Activated naive CD8-positive, alpha-beta T cell treated with anti-CD3 and anti-CD28 coated beads, Interleukin-2, amount 10 ng/mL, durations not matched to agents 7 days and 5 days (primary cell): ENCODE data around the gene PDE8B. TPM values are rescaled to one million over a fixed set of nuclear protein-coding genes. Genes with fewer than 3 reads are reported as not detected.

Experiments
- ATAC-seq: fragments of 150-1000 bp; cut with Tn5 transposase; one replicate; pipeline ENCODE4 v1.10.0; 2021; ENCODE audit warnings: low read depth, moderate library complexity
- POLR2A ChIA-PET: fragments of 350-600 bp; sonication (Branson Sonifier 250); formaldehyde crosslinking; loops from one replicate; lab custom pipeline; 2021; ENCODE audit warnings: antibody characterized with exemption; lab: Charles Lee
- DNase-seq: peaks from one replicate; pipeline ENCODE4 v3.0.0; 2021
- H3K27ac Mint-ChIP-seq: one replicate; pipeline ENCODE4 v1.8.0; 2022; ENCODE audit warnings: mild to moderate bottlenecking, mixed read lengths
- H3K27me3 Mint-ChIP-seq: one replicate; pipeline ENCODE4 v1.8.0; 2022; ENCODE audit warnings: mild to moderate bottlenecking, moderate library complexity, mixed read lengths
- H3K36me3 Mint-ChIP-seq: one replicate; pipeline ENCODE4 v1.8.0; 2021; ENCODE audit warnings: mild to moderate bottlenecking, mixed read lengths
- H3K4me1 Mint-ChIP-seq: one replicate; pipeline ENCODE4 v1.8.0; 2021; ENCODE audit warnings: mixed read lengths
- H3K4me3 Mint-ChIP-seq: one replicate; pipeline ENCODE4 v1.8.0; 2022; ENCODE audit warnings: mild to moderate bottlenecking, moderate library complexity, mixed read lengths
- H3K9me3 Mint-ChIP-seq: one replicate; pipeline ENCODE4 v1.8.0; 2021; ENCODE audit warnings: mixed read lengths
- total RNA-seq, 2 experiments: library from RNA; stranded (reverse); gene quantifications; one replicate each; pipeline ENCODE4 v1.2.3, GENCODE V29; 2021

Gene PDE8B, protein sequence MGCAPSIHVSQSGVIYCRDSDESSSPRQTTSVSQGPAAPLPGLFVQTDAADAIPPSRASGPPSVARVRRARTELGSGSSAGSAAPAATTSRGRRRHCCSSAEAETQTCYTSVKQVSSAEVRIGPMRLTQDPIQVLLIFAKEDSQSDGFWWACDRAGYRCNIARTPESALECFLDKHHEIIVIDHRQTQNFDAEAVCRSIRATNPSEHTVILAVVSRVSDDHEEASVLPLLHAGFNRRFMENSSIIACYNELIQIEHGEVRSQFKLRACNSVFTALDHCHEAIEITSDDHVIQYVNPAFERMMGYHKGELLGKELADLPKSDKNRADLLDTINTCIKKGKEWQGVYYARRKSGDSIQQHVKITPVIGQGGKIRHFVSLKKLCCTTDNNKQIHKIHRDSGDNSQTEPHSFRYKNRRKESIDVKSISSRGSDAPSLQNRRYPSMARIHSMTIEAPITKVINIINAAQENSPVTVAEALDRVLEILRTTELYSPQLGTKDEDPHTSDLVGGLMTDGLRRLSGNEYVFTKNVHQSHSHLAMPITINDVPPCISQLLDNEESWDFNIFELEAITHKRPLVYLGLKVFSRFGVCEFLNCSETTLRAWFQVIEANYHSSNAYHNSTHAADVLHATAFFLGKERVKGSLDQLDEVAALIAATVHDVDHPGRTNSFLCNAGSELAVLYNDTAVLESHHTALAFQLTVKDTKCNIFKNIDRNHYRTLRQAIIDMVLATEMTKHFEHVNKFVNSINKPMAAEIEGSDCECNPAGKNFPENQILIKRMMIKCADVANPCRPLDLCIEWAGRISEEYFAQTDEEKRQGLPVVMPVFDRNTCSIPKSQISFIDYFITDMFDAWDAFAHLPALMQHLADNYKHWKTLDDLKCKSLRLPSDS
- total RNA-seq: under 1 TPM; 0.19 to 0.23 TPM

DNA sequence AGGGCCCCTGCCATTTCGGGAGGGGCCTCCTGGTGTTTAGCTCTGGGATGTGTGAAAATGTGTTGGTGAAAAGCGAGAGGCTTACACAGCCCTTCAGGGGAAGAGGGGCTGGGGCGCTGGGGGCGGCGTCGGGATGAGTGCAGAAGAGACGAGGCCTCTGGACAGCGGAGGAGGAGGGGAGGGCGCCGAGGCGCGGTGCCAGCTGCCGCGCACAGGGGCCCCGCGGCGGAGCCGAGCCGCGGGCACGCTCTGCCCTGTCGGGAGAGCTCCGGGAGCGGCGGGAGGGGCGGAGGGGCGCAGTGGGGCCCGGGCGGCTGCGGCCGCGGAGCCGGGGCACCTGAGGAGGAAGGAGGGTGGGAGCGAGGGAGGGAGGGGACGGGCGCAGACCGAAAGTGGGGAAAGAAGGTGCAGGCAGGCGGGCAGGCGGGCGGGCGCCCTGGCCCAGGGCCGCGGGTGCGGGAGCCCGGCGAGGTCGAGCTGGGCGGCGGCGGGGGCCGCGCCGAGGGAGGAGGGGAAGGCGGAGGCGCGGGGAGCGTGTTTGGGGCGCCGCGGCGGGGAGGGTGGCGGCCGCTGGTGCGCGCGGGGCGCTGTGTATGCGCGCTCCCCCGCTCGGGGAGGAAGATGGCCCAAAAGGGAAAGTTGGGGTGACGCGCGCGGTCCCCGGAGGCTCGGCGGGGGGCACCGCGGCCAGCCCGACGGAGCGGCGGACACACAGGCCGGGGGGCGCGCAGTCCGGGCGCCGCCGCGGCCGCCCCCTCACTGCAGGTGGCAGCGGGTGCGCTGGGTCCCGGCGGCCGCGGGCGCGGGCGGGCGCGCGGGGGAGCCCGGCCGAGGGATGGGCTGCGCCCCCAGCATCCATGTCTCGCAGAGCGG lies at the start of gene PDE8B:
Gene PDE8B, plus strand, starts transcription at position 590 of the 873 bp plus-strand sequence. Its CDS starts 246 bp downstream, at position 836.
- H3K4me3 Mint-ChIP-seq: peak within 1 kb of the TSS; percentile 81
- H3K27me3 Mint-ChIP-seq: peaks cover 72% of the 10 kb centered on the region
- H3K36me3 Mint-ChIP-seq: no peaks in the 10 kb centered on the region
- peaks cover 10% of the 10 kb centered on the region for H3K4me1 Mint-ChIP-seq
- no peaks in the 10 kb centered on the region for H3K9me3 Mint-ChIP-seq
- H3K27ac Mint-ChIP-seq: peak within 1 kb of the TSS; percentile 30
- DNase-seq (peak; percentile 55), ATAC-seq (peak; percentile 59)
- POLR2A ChIA-PET: no interaction called here

DNA sequence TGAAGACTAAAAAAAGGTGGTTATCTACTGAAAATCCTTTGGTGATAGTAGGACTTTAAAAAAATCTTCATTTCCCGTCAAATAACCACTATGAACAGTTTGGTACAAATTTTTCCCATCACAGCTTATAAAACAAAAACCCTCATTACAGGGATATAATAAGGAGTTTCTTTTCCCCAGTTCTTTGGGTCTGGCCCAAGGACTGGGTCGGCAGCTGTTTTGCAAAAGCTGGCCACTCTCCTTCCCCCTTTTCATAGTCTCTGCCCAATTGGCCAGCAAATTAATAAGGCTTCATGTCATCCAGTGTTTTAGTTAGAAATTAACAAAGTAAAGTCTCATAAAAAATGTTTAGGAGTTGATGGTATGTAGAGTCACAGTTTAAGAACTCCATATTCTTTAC lies 47.0 kb upstream of the PDE8B start:
- POLR2A ChIA-PET: no interaction called here
- Mint-ChIP-seq H3K27me3 (no peaks in the 10 kb centered on the region), H3K4me1 (no peaks in the 10 kb centered on the region), H3K4me3 (no peak overlapping the region), H3K9me3 (peaks cover 3% of the 10 kb centered on the region), H3K27ac (no peak overlapping the region), H3K36me3 (peaks cover 2% of the 10 kb centered on the region)
- ATAC-seq (no peak), DNase-seq (no peak)

DNA sequence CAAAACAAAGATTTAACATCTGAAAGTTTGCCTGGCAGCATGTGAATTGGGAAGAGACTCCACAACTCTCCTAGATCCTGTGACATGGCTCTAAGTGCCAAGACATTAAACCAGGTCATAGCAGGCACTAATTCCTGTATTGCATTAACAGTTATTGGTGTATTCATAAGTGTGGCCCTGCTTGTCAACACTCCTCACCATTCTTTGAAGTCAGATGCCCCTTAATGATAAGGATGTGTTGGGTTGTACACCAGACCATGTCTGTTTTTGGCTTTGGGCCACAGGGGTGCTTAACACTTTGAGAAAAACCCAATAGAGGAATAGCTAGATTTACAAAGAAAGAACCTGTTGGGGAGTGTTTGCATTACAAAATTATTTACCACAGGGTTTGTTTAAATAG lies 43.4 kb upstream of the PDE8B start:
- H3K4me3 Mint-ChIP-seq: no peak overlapping the region
- DNase-seq (no peak), ATAC-seq (no peak)
- no peaks in the 10 kb centered on the region for H3K9me3 Mint-ChIP-seq
- peaks cover 16% of the 10 kb centered on the region for H3K27me3 Mint-ChIP-seq
- H3K36me3 Mint-ChIP-seq: peaks cover 2% of the 10 kb centered on the region
- H3K4me1 Mint-ChIP-seq: no peaks in the 10 kb centered on the region
- H3K27ac Mint-ChIP-seq: no peak overlapping the region
- POLR2A ChIA-PET: no interaction called here

DNA sequence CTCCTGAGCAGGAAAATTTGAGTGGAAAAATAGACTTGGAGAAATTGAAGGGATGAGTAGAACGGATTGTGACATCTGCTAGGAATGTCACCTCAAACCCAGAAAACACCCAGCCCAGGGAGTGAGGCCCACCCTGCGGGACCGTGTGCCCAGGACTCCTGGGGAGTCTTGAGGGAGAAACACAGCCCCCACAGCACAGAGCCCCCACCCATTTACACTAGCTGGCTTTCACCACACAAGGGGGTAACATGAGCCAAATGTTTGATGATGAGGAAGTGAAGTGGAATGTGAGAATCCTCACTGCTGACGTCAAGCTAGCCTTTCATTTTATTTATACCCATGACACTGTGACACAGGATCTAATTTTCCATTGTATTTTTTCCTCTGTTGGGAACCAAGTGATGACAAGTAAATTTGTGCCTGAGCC lies 42.8 kb upstream of the PDE8B start:
- no peak overlapping the region for H3K27ac Mint-ChIP-seq
- no peaks in the 10 kb centered on the region for H3K4me1 Mint-ChIP-seq
- no peak overlapping the region for H3K4me3 Mint-ChIP-seq
- ATAC-seq (no peak), DNase-seq (no peak)
- POLR2A ChIA-PET: no interaction called here
- peaks cover 16% of the 10 kb centered on the region for H3K27me3 Mint-ChIP-seq
- H3K9me3 Mint-ChIP-seq: no peaks in the 10 kb centered on the region
- H3K36me3 Mint-ChIP-seq: peaks cover 2% of the 10 kb centered on the region

DNA sequence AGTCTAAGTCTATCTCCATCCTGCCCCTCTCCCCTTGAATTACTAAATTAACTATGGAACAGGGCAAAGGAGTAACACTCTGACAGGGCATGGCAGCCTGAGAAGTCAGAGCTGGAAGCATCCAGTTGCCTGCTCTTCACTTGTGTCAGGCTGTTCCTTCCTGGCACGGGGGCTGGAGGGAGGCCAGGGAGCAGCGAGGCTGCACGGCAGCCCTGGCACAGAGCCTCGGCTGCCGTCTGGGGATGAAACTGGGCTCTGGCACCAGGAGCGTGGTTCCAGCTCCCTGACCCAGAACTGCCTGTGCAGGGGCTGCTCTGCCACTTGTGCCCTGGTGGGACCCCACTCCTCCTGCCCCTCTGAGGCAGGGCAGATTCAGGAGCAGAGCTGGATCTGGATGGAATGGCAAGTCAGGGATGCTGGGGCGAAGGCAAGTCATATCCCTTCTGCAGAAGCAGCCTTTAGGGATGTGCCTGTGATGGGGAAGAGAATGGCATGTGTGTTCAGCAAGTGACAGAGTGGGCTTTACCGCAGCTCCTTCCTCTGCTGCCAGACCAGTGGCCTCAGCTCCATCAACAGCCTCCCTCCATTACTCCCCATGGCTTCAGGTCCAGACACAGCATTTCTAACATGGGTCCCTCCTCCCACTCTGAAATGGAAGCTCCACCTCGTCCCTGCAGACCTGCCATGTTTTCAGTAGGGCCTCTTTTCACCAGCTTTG lies 42.2 kb upstream of the PDE8B start:
- Mint-ChIP-seq H3K4me1 (no peaks in the 10 kb centered on the region), H3K27me3 (peaks cover 16% of the 10 kb centered on the region), H3K27ac (no peak overlapping the region), H3K9me3 (no peaks in the 10 kb centered on the region), H3K36me3 (peaks cover 2% of the 10 kb centered on the region), H3K4me3 (no peak overlapping the region)
- POLR2A ChIA-PET: no interaction called here
- no peak for ATAC-seq
- DNase-seq: no peak

DNA sequence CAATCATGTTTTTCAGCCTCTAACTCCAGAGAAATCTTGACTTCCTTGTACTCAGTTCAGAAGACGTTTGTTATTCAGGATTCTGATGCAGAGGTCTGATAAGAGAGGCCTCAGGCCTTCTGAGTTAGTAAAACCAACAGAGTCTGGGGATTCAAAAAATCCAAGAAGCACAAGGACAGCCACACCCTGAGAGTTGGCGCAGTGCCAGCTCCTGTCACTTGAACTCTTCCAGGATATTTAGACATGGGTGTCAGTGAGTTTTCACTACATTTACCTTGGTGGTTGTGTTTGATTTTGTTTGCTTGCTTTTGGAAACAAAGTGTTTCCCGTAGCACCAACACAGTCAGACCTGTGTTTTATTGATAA lies 41.6 kb upstream of the PDE8B start:
- Mint-ChIP-seq H3K36me3 (peaks cover 2% of the 10 kb centered on the region), H3K27me3 (peaks cover 16% of the 10 kb centered on the region), H3K4me1 (no peaks in the 10 kb centered on the region), H3K4me3 (no peak overlapping the region), H3K27ac (no peak overlapping the region), H3K9me3 (no peaks in the 10 kb centered on the region)
- ATAC-seq (no peak), DNase-seq (no peak)
- POLR2A ChIA-PET: no interaction called here

DNA sequence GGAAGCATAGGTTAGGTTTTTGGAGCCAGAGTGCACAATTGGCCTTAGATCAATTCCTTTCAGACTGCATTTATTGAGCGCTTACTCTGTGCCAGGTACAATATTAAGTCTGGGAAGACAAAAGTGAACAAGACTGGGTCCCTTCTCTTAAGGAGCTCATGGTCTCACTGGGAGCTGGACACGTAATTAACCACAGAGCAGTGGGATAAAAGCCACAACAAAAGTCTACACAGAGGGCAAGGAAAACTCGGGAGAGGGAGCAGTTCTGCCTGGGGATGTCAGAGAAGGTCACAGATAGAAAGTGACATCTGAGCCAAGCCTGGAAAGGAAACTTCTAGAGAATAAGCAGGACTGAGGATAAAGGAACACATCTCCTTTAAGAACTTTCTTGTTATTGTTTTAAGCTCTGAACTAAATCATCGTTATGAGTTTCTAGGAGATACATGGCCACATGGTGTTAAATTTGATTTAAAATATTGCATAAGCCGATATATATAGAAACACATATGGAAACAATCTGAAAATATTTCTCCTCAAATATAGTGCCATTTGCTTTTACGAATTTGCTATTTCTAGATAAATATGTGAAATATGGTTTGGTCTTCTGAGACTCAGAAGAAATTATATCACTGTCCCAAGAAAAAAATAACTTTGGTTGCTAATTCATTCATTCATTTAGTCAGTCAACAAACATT lies 40.1 kb upstream of the PDE8B start:
- no peaks in the 10 kb centered on the region for H3K4me1 Mint-ChIP-seq
- H3K27ac Mint-ChIP-seq: no peak overlapping the region
- no peak for ATAC-seq
- peaks cover 16% of the 10 kb centered on the region for H3K27me3 Mint-ChIP-seq
- no peaks in the 10 kb centered on the region for H3K9me3 Mint-ChIP-seq
- POLR2A ChIA-PET: no interaction called here
- DNase-seq: no peak
- no peak overlapping the region for H3K4me3 Mint-ChIP-seq
- H3K36me3 Mint-ChIP-seq: peaks cover 1% of the 10 kb centered on the region

DNA sequence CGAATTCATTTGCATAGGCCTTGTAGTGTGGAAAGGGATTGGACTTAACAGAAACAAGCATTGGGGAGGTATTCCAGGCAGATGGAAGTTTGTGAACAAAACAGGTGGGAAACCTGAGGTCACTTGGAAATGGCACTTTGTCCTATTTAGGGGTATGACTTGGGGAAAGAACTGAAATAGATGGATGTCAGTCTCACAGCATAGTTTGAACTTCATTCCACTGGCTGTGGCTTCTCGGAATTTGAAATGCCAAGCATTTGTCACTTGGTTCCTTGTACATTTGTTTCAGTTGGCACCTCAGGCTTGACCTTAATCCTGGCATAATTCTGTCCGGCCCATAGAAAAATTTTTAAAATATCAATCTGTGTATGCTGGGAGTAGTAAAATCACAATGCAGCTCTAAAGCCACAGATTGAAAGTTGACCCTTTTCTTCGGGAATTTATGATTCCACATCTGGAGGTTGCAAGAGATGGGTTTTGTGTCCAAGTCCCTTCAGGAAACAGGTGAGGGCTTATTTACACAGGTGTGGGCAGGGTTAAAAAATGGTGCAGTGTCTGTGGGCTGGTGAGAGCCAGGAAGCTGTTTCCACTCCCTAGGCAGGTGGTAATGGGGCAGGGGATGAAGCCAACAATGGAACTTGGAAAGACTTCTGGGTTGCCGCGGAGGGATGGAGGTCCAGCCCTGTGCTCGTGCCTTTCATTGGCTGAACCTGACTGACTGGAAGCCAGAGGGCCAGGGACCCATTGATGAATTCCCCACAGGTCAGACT lies 39.2 kb upstream of the PDE8B start:
- Mint-ChIP-seq H3K9me3 (no peaks in the 10 kb centered on the region), H3K27ac (no peak overlapping the region), H3K27me3 (peaks cover 16% of the 10 kb centered on the region), H3K4me3 (no peak overlapping the region), H3K4me1 (no peaks in the 10 kb centered on the region), H3K36me3 (no peaks in the 10 kb centered on the region)
- POLR2A ChIA-PET: no interaction called here
- ATAC-seq: no peak
- DNase-seq: no peak

DNA sequence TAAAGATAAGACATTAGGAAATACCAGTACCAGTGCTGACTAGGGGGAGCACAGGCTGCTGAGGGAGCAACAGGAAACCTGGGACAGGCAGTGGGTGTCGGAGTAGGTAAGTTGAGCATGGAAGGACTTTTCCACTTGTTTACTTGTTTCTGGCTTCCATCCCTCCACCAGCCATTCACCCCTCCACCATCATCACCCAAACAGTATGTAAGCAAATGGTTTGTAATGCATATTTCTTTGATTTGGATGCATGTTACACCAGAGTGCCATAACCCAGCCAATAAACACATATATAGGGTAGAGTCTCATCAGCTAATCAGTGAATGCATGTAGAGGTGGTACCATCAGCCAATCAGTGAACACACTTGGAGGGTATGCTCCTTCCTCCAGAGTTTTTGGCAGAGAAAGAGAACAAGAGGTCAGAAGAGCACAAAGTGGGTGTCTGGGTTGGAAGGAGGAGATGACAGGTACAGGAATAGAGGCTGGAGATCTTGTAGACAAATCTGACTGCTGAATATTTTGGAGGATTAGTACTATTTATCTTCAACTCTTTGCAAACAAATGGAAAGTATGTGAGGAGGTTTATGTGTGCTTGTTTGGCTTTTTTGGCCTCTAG lies 37.7 kb upstream of the PDE8B start:
- no peaks in the 10 kb centered on the region for H3K4me1 Mint-ChIP-seq
- DNase-seq (no peak), ATAC-seq (no peak)
- no peaks in the 10 kb centered on the region for H3K9me3 Mint-ChIP-seq
- H3K36me3 Mint-ChIP-seq: no peaks in the 10 kb centered on the region
- H3K4me3 Mint-ChIP-seq: no peak overlapping the region
- H3K27ac Mint-ChIP-seq: no peak overlapping the region
- H3K27me3 Mint-ChIP-seq: peaks cover 19% of the 10 kb centered on the region
- POLR2A ChIA-PET: no interaction called here

DNA sequence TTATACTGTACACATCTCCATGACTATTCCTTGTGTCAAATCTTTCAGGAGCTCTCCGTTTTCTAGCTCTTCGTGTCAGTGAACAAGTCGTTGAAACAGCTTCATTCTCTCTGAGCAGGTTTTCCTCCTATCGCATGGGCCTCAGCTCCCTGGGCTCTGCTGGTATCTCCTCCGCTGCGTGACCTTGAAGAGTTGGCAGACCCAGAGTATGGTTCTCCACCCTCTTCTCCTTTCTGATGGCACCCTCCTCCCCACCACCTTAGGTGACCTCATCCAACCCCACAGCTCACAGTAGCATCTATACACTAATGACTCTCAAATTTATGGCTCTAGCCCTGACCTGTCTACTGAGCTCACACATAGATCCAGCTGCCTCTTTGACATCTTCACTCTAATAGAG lies 36.0 kb upstream of the PDE8B start:
- no peak for ATAC-seq
- DNase-seq: no peak
- H3K4me3 Mint-ChIP-seq: no peak overlapping the region
- H3K36me3 Mint-ChIP-seq: no peaks in the 10 kb centered on the region
- H3K4me1 Mint-ChIP-seq: no peaks in the 10 kb centered on the region
- POLR2A ChIA-PET: no interaction called here
- no peak overlapping the region for H3K27ac Mint-ChIP-seq
- H3K27me3 Mint-ChIP-seq: peaks cover 31% of the 10 kb centered on the region
- no peaks in the 10 kb centered on the region for H3K9me3 Mint-ChIP-seq

DNA sequence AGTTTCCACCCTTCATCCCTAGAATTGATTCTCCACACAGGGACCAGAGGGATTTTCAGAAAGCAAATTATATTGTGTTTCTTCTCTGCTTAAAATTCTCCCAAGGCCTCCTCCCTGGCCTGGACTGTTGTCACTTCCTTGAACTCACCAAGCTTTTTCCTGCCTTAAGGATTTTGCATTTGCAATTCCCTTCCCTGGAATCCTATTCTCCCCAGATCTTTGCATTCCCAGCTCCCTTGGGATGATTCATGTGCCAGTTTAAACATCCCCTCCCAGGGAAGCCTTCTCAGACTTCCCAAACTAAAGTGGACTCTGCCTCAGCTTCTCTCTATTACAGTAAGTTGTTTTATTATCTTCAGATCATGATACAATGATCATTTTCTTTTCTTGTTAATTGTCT lies 35.2 kb upstream of the PDE8B start:
- no peaks in the 10 kb centered on the region for H3K9me3 Mint-ChIP-seq
- POLR2A ChIA-PET: no interaction called here
- ATAC-seq (no peak), DNase-seq (no peak)
- no peaks in the 10 kb centered on the region for H3K36me3 Mint-ChIP-seq
- H3K4me3 Mint-ChIP-seq: no peak overlapping the region
- H3K4me1 Mint-ChIP-seq: no peaks in the 10 kb centered on the region
- peaks cover 29% of the 10 kb centered on the region for H3K27me3 Mint-ChIP-seq
- H3K27ac Mint-ChIP-seq: no peak overlapping the region
